K562 (cell line): Measurements from ENCODE around the gene STXBP6. TPM values are rescaled to one million over a fixed set of nuclear protein-coding genes. Genes with fewer than 3 reads are reported as not detected.

Experiments used
- ATAC-seq: fragments of 200-7000 bp; cut with Tn5 transposase; 3 replicates; pipeline ENCODE4 v1.9.1; 2020; ENCODE audit warnings: moderate library complexity
- BruUV-seq: library from RNA; stranded (reverse); fragments of 400-500 nt; replicated peaks from 2 replicates; lab custom pipeline; 2021; lab: Mats Ljungman, UMichigan
- CTCF ChIA-PET: fragments of 300-600 bp; formaldehyde crosslinking; extraction: SDS; loops from one replicate; lab custom pipeline; 2021; ENCODE audit warnings: low intra/inter-chr PET ratio; lab: Yijun Ruan, JAX
- POLR2A ChIA-PET: fragments of 300-600, 350-650 bp; sonication (Branson Sonifier 250); formaldehyde crosslinking; extraction: SDS; loops from one replicate; lab custom pipeline; 2021; ENCODE audit warnings: antibody characterized with exemption, inconsistent platforms; lab: Yijun Ruan, JAX
- DNase-seq, 4 experiments: peaks; one replicate each; pipeline versions ENCODE4 v3.0.0 to v3.0.0-alpha.2; 2011 to 2018; ENCODE audit warnings: low spot score in 3 of 4, mixed read lengths in 3 of 4; ENCODE audit errors: extremely low read depth in 1 of 4
- FAIRE-seq: peaks from 2 replicates; lab custom pipeline; 2011; peaks lifted over from hg19 to GRCh38; lab: Jason Lieb, UNC
- H2AFZ ChIP-seq: 2 replicates; pipeline ENCODE4 v1.6.0; 2011; ENCODE audit warnings: low read depth, low read length, control low read depth, inconsistent platforms
- H3K27ac ChIP-seq: fragments of 200-600 bp; 3 replicates; pipeline ENCODE4 v1.8.0; 2011; ENCODE audit warnings: low read depth, mild to moderate bottlenecking, control low read depth, inconsistent platforms, low read length, moderate library complexity, mixed read lengths; ENCODE audit errors: extremely low read depth
- H3K27me3 ChIP-seq, 2 experiments: fragments of 300-600 bp in 1 of 2; 2 replicates in 1 of 2; 3 replicates in 1 of 2; pipeline versions ENCODE4 v1.6.0 to v1.8.0; 2011; ENCODE audit warnings: inconsistent platforms in 2 of 2, low read length in 2 of 2, mild to moderate bottlenecking in 1 of 2, mixed read lengths in 1 of 2, moderate library complexity in 1 of 2; ENCODE audit not compliant: control insufficient read depth in 2 of 2, insufficient read depth in 2 of 2
- H3K36me3 ChIP-seq: fragments of 300-600 bp; 3 replicates; pipeline ENCODE4 v1.8.0; 2011; ENCODE audit warnings: mild to moderate bottlenecking, low read length, inconsistent platforms; ENCODE audit not compliant: control insufficient read depth, insufficient read depth
- H3K4me1 ChIP-seq, 2 experiments: fragments of 200-600 bp in 1 of 2; replicated peaks in 1 of 2; 2 replicates in 1 of 2; 3 replicates in 1 of 2; pipeline versions ENCODE4 v1.5.1 to v1.8.0; 2011; ENCODE audit warnings: inconsistent platforms in 2 of 2, low read length in 2 of 2, mild to moderate bottlenecking in 1 of 2, mixed read lengths in 1 of 2, moderate library complexity in 1 of 2; ENCODE audit not compliant: control insufficient read depth in 2 of 2, insufficient read depth in 2 of 2
- H3K4me2 ChIP-seq: 2 replicates; pipeline ENCODE4 v1.6.1; 2011; ENCODE audit warnings: low read length, control low read depth, inconsistent platforms, mixed read lengths; ENCODE audit not compliant: insufficient read depth
- H3K4me3 ChIP-seq: fragments of 200-600 bp; sonication (generic), shearing (Covaris generic); 2 replicates; pipeline ENCODE4 v1.5.1; 2016; ENCODE audit warnings: control low read depth, inconsistent platforms
- H3K79me2 ChIP-seq: fragments of 200-600 bp; 3 replicates; pipeline ENCODE4 v1.8.0; 2011; ENCODE audit warnings: low read length, inconsistent platforms; ENCODE audit not compliant: control insufficient read depth, insufficient read depth
- H3K9ac ChIP-seq, 2 experiments: 2 replicates each; pipeline versions ENCODE4 v1.6.0 to v1.6.1; 2011; ENCODE audit warnings: low read depth in 2 of 2, low read length in 2 of 2, control low read depth in 1 of 2, inconsistent platforms in 1 of 2, mild to moderate bottlenecking in 1 of 2, mixed read lengths in 1 of 2; ENCODE audit not compliant: insufficient read depth in 1 of 2
- H3K9me1 ChIP-seq: one replicate; pipeline ENCODE4 v1.6.0; 2011; ENCODE audit warnings: inconsistent platforms, mild to moderate bottlenecking, low read length, moderate library complexity; ENCODE audit not compliant: control insufficient read depth, insufficient read depth
- H3K9me3 ChIP-seq: replicated peaks from 2 replicates; pipeline ENCODE4 v1.5.1; 2011; ENCODE audit warnings: low read depth, low read length, inconsistent platforms; ENCODE audit not compliant: control insufficient read depth, insufficient read depth
- H4K20me1 ChIP-seq: replicated peaks from 2 replicates; pipeline ENCODE4 v1.6.1; 2011; ENCODE audit warnings: low read length, inconsistent platforms, mixed read lengths; ENCODE audit not compliant: control insufficient read depth, insufficient read depth
- CBFA2T3 ChIP-seq: fragments of 450-650 bp; IDR thresholded peaks from 2 replicates; pipeline ENCODE4 v1.6.1; 2017
- FOXK2 ChIP-seq, 2 experiments: fragments of 450-650 bp; IDR thresholded peaks in 1 of 2; conservative IDR thresholded peaks in 1 of 2; 2 replicates each; pipeline ENCODE4 v1.6.1; 2016; ENCODE audit warnings: low read depth in 2 of 2, mild to moderate bottlenecking in 1 of 2
- HDAC6 ChIP-seq: IDR thresholded peaks from 2 replicates; pipeline ENCODE4 v1.6.1; 2012; ENCODE audit warnings: low read depth, mild to moderate bottlenecking, control low read depth, inconsistent platforms, low read length, moderate library complexity
- HOXB6 ChIP-seq: fragments of 250-450 bp; sonication (Bioruptor Pico); IDR thresholded peaks from 2 replicates; pipeline ENCODE4 v1.5.1; 2022; ENCODE audit warnings: mild to moderate bottlenecking, borderline replicate concordance
- KAT2B ChIP-seq: IDR thresholded peaks from one replicate; pipeline ENCODE4 v1.6.1; 2012; ENCODE audit warnings: low read depth, mild to moderate bottlenecking, control low read depth, inconsistent platforms, low read length, moderate library complexity
- KDM1A ChIP-seq, 2 experiments: fragments of 450-650 bp; IDR thresholded peaks; 2 replicates each; pipeline ENCODE4 v1.6.1; 2016; ENCODE audit warnings: mild to moderate bottlenecking in 2 of 2
- RCOR1 ChIP-seq, 2 experiments: IDR thresholded peaks; 2 replicates each; pipeline ENCODE4 v1.6.1; 2012; ENCODE audit warnings: low read depth in 2 of 2, low read length in 2 of 2, borderline replicate concordance in 1 of 2, improper control_type of control experiment in 1 of 2
- SMAD2 ChIP-seq: fragments of 150-350 bp; IDR thresholded peaks from 2 replicates; pipeline ENCODE4 v1.6.1; 2014; ENCODE audit warnings: low read depth, mild to moderate bottlenecking, low read length
- WGBS: fragments of 100-300 bp; shearing (Covaris generic); methylation state at CpG from one replicate; pipeline ENCODE4 v1.1.6; 2016; ENCODE audit warnings: low coverage, mixed read lengths; ENCODE audit not compliant: insufficient coverage; ENCODE audit errors: missing lambda C conversion rate; 5-methylcytosine and 5-hydroxymethylcytosine counted together
- in situ Hi-C: fragments of 300-500 bp; cut with MboI; formaldehyde crosslinking; loops from 4 replicates; pipeline ENCODE4 v1.15.0; 2018; ENCODE audit warnings: inconsistent platforms, mixed read lengths
- intact Hi-C: fragments of 100-400 bp; cut with micrococcal nuclease; formaldehyde crosslinking; loops from 2 replicates; pipeline ENCODE4 v1.14.2; 2022
- polyA plus RNA-seq, 8 experiments: library from polyadenylated mRNA; depleted of rRNA in 4 of 8; stranded (reverse) in 5 of 8; unstranded in 3 of 8; fragments of >200 nt; fragmentation: Nextera tagmentation in 2 of 8; fragmentation: Illumina TruSeq in 1 of 8; extraction: Ambion mirVana in 2 of 8; extraction: Trizol in 1 of 8; gene quantifications; 2 replicates each; pipeline versions ENCODE4 v1.2.1 to v1.2.3, GENCODE V29; 2011 to 2014; ENCODE audit warnings: inconsistent platforms in 1 of 8, missing spikeins in 1 of 8
- total RNA-seq, 7 experiments: library from RNA; depleted of rRNA in 6 of 7; stranded (reverse); fragments of >200 nt in 6 of 7; fragmentation: Illumina TruSeq in 2 of 7; extraction: Trizol in 2 of 7; gene quantifications; 2 replicates each; pipeline versions ENCODE4 v1.2.1 to v1.2.3, GENCODE V29; 2011 to 2021; ENCODE audit warnings: low replicate concordance in 1 of 7
- TF ChIP-seq, protein P1 (sequence below): fragments of 450-650 bp; IDR thresholded peaks from 2 replicates; pipeline ENCODE4 v1.6.1; 2016; ENCODE audit warnings: low read depth
- TF ChIP-seq, protein P2 (sequence below): sonication (generic); formaldehyde crosslinking; IDR thresholded peaks from 2 replicates; pipeline ENCODE4 v1.8.1; 2023; ENCODE audit warnings: mild to moderate bottlenecking, missing genetic modification reagents
- TF ChIP-seq, protein P3 (sequence below): fragments of 250-450 bp; sonication (Bioruptor Pico); IDR thresholded peaks from 2 replicates; pipeline ENCODE4 v1.8.0; 2022; ENCODE audit warnings: moderate library complexity, mild to moderate bottlenecking, inconsistent platforms

Gene STXBP6
- total and polyA plus RNA-seq, 9 of the 15 experiments (the other 6 are each of a cell fraction or from before 2014, with no cell fraction given) = 0.27 to 0.89 (median 0.59) TPM

DNA sequence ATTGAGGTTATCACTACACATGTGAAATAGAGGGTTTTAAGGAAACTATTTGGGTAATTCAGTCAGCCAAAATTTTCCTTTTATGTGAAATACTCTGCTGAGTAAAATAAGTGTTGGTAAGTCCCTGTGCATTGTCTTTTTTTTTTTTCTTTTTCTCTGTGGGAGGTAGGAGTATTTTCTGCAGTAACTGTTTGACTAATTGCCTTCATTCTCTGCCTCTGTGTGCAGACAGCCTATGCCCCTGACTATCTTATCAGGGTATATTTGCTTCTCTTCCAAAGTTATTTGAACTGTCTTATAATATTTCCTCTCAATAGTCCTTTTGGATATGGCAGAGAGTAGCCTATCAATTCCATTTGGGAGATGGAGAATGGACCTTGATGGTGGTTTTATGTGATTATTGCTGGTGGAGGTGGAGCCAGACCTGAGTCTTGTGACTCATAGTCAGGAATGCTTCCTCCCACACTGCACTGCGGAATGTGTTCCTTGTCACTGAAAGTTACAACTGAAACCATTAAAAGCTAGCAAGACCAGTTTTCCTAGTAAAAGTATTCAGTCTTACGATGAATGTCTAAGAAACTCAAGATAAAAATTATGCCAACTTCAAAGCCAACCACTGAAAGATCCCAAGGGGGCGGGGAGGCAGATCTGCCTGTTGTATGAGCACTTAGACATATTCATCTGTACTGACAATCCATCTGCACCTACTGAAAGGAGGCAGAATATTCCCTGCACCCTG is 40.9 kb upstream of the STXBP6 start:
- no peaks in the 10 kb centered on the region for H3K79me2 ChIP-seq
- no peak overlapping the region for H3K4me2 ChIP-seq
- no peaks in the 10 kb centered on the region for H3K9me1 ChIP-seq
- WGBS = 0% methylated on average over 3 of the region's 3 CpGs
- no peak for ATAC-seq
- H3K9ac ChIP-seq = no peak overlapping the region
- H3K27ac ChIP-seq = no peak overlapping the region
- in situ Hi-C loops (no loop called here), intact Hi-C loops (no loop called here)
- no peak for DNase-seq
- no peaks in the 10 kb centered on the region for H3K27me3 ChIP-seq
- FAIRE-seq = no peak
- no TSS peak for BruUV-seq
- POLR2A ChIA-PET = no interaction called here
- CTCF ChIA-PET = no interaction called here
- H3K36me3 ChIP-seq = no peaks in the 10 kb centered on the region
- H3K9me3 ChIP-seq = no peaks in the 10 kb centered on the region
- H2AFZ ChIP-seq = no peak overlapping the region
- H4K20me1 ChIP-seq = no peaks in the 10 kb centered on the region
- no peaks in the 10 kb centered on the region for H3K4me1 ChIP-seq
- H3K4me3 ChIP-seq = no peak overlapping the region
- TF ChIP-seq, protein P1, sequence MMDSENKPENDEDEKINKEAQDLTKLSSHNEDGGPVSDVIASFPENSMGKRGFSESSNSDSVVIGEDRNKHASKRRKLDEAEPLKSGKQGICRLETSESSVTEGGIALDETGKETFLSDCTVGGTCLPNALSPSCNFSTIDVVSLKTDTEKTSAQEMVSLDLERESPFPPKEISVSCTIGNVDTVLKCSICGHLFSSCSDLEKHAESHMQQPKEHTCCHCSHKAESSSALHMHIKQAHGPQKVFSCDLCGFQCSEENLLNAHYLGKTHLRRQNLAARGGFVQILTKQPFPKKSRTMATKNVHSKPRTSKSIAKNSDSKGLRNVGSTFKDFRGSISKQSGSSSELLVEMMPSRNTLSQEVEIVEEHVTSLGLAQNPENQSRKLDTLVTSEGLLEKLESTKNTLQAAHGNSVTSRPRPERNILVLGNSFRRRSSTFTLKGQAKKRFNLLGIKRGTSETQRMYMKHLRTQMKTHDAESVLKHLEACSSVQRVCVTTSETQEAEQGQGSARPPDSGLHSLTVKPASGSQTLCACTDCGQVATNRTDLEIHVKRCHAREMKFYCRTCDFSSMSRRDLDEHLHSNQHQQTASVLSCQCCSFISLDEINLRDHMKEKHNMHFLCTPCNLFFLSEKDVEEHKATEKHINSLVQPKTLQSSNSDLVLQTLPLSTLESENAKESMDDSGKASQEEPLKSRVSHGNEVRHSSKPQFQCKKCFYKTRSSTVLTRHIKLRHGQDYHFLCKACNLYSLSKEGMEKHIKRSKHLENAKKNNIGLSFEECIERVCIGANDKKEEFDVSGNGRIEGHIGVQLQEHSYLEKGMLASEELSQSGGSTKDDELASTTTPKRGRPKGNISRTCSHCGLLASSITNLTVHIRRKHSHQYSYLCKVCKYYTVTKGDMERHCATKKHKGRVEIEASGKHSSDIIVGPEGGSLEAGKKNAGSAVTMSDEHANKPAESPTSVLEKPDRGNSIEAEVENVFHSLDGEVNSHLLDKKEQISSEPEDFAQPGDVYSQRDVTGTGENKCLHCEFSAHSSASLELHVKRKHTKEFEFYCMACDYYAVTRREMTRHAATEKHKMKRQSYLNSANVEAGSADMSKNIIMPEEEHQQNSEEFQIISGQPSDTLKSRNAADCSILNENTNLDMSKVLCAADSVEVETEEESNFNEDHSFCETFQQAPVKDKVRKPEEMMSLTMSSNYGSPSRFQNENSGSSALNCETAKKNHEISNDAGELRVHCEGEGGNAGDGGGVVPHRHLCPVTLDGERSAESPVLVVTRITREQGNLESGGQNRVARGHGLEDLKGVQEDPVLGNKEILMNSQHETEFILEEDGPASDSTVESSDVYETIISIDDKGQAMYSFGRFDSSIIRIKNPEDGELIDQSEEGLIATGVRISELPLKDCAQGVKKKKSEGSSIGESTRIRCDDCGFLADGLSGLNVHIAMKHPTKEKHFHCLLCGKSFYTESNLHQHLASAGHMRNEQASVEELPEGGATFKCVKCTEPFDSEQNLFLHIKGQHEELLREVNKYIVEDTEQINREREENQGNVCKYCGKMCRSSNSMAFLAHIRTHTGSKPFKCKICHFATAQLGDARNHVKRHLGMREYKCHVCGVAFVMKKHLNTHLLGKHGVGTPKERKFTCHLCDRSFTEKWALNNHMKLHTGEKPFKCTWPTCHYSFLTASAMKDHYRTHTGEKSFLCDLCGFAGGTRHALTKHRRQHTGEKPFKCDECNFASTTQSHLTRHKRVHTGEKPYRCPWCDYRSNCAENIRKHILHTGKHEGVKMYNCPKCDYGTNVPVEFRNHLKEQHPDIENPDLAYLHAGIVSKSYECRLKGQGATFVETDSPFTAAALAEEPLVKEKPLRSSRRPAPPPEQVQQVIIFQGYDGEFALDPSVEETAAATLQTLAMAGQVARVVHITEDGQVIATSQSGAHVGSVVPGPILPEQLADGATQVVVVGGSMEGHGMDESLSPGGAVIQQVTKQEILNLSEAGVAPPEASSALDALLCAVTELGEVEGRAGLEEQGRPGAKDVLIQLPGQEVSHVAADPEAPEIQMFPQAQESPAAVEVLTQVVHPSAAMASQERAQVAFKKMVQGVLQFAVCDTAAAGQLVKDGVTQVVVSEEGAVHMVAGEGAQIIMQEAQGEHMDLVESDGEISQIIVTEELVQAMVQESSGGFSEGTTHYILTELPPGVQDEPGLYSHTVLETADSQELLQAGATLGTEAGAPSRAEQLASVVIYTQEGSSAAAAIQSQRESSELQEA = no peak
- TF ChIP-seq SMAD2 (no peak), KDM1A (IDR thresholded peaks at IDR 0.05) (no peak), HOXB6 (CRISPR knock-in tag) (no peak), CBFA2T3 (no peak), HDAC6 (no peak), FOXK2 (conservative IDR thresholded peaks at IDR 0.05 in 1 of 2, IDR thresholded peaks at IDR 0.05 in 1 of 2; ENCODE audit: low read depth in 2 of 2) (no peak), KAT2B (no peak), RCOR1 (IDR thresholded peaks at IDR 0.05; ENCODE audit: borderline replicate concordance in 1 of 2, low read depth in 2 of 2, low read length in 2 of 2) (no peak)
- TF ChIP-seq, protein P2, sequence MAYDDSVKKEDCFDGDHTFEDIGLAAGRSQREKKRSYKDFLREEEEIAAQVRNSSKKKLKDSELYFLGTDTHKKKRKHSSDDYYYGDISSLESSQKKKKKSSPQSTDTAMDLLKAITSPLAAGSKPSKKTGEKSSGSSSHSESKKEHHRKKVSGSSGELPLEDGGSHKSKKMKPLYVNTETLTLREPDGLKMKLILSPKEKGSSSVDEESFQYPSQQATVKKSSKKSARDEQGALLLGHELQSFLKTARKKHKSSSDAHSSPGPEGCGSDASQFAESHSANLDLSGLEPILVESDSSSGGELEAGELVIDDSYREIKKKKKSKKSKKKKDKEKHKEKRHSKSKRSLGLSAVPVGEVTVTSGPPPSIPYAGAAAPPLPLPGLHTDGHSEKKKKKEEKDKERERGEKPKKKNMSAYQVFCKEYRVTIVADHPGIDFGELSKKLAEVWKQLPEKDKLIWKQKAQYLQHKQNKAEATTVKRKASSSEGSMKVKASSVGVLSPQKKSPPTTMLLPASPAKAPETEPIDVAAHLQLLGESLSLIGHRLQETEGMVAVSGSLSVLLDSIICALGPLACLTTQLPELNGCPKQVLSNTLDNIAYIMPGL (CRISPR knock-in tag) = no peak
- TF ChIP-seq, protein P3, sequence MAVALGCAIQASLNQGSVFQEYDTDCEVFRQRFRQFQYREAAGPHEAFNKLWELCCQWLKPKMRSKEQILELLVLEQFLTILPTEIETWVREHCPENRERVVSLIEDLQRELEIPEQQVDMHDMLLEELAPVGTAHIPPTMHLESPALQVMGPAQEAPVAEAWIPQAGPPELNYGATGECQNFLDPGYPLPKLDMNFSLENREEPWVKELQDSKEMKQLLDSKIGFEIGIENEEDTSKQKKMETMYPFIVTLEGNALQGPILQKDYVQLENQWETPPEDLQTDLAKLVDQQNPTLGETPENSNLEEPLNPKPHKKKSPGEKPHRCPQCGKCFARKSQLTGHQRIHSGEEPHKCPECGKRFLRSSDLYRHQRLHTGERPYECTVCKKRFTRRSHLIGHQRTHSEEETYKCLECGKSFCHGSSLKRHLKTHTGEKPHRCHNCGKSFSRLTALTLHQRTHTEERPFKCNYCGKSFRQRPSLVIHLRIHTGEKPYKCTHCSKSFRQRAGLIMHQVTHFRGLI (CRISPR knock-in tag) = no peak
